Stimulated activated CD4-positive, alpha-beta T cell treated with anti-CD3 and anti-CD28 coated beads, TNF-alpha, amount 100 ng/mL, for 1 hour (primary cell): ENCODE data around the gene SLC4A2.
"Not testable (repeated sequence)": the region's sequence is repeated elsewhere in the genome, so short reads cannot be mapped to it uniquely, and the experiment has no call there.

Source experiments
- DNase-seq, 3 donors: peaks; one replicate each; pipeline ENCODE4 v3.0.0-alpha.2; 2020; ENCODE audit warnings: low read depth in 3 of 3, low spot score in 1 of 3

Gene SLC4A2

DNA sequence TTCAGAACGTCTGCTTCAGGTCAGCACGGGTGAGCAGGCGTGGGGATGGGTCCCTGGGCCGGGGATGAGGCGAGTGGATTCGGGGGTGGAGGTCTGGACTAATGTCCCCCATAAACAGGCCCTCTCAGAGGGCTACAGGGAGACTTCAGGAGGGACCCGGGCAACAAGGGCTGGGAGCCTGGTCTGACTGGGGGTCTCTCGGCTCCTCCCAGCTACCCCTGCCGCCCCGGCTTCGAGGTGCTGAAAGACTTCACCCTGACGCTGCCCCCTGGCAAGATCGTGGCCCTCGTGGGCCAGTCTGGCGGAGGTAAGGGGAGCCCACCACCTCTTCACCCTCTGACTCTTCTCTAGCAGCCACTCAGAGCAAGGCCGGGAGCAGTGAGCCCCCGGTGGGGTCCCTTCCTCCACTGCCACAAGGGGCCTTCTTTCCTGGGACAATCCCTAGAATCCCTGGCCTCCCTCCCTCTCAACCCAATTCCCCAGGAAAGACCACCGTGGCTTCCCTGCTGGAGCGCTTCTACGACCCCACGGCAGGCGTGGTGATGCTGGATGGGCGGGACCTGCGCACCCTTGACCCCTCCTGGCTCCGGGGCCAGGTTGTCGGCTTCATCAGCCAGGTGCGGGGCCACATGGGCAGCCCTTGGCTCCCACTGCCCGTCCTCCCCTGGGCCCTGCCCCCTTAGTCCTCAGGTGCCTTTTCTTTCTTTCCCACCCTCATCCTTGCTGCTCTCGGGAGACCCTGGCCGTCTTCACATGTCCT is 18.6 kb upstream of the SLC4A2 start:
- no peak for DNase-seq

DNA sequence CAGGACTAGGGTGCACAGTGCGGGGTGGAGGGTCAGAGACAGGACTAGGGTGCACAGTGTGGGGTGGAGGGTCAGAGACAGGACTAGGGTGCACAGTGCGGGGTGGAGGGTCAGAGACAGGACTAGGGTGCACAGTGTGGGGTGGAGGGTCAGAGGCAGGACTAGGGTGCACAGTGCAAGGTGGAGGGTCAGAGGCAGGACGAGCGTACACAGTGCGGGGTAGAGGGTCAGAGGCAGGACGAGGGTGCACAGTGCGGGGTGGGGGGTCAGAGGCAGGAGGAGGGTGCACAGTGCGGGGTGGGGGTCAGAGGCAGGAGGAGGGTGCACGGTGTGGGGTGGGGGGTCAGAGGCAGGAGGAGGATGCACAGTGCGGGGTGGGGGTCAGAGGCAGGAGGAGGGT is 15.9 kb upstream of the SLC4A2 start:
- not testable (repeated sequence) for DNase-seq

DNA sequence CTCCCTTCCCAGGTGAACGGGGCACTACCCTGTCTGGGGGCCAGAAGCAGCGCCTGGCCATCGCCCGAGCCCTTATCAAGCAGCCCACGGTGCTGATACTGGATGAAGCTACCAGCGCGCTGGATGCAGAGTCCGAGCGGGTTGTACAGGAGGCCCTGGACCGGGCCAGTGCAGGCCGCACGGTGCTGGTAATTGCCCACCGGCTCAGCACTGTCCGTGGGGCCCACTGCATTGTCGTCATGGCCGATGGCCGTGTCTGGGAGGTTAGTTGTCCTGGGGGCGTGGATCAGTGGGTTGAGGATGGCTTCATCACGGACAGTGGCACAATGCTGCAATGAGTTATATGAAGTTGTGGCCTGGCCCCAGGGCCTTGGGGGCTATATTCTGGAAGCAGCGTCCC is 15.4 kb upstream of the SLC4A2 start:
- DNase-seq, result no peak

DNA sequence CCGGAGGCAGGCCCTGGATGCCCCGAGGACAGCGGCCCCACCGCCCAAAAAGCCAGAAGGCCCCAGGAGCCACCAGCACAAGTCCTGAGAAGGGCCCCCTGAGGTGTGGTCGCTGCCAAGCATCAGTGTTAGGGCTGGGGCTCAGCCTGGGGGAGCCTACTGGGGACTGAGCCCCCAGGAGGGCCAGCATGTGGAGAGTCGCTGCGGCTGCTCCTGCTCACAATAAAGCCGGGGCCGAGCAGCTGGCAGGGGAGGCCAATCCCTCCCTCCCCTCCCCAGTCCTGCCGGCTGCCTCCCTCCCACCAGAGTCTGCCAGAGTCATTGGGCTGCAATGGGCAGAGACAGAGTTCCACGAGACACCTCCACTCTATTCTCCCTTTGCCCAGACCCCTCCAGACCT is 14.1 kb upstream of the SLC4A2 start:
- DNase-seq, result no peak

DNA sequence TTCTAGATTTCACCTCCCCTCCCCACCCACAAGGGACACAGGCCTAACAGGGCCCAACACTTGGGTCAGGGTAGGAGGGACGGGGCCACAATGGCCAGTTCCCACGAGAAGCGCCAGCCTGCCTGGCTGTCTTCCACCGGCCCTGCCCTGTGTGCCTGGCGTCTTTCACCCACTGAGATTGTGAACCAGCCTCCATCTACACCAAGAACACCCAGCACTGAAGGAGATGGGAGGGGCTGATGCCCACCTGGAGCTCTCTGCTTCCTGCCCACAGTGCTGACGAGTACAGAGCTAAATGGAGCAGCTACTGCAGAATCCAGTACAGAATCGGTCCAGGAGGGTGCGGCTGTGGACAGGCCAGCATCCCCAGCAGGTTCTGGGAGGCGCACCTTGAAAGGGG is 13.4 kb upstream of the SLC4A2 start:
- no peak for DNase-seq

DNA sequence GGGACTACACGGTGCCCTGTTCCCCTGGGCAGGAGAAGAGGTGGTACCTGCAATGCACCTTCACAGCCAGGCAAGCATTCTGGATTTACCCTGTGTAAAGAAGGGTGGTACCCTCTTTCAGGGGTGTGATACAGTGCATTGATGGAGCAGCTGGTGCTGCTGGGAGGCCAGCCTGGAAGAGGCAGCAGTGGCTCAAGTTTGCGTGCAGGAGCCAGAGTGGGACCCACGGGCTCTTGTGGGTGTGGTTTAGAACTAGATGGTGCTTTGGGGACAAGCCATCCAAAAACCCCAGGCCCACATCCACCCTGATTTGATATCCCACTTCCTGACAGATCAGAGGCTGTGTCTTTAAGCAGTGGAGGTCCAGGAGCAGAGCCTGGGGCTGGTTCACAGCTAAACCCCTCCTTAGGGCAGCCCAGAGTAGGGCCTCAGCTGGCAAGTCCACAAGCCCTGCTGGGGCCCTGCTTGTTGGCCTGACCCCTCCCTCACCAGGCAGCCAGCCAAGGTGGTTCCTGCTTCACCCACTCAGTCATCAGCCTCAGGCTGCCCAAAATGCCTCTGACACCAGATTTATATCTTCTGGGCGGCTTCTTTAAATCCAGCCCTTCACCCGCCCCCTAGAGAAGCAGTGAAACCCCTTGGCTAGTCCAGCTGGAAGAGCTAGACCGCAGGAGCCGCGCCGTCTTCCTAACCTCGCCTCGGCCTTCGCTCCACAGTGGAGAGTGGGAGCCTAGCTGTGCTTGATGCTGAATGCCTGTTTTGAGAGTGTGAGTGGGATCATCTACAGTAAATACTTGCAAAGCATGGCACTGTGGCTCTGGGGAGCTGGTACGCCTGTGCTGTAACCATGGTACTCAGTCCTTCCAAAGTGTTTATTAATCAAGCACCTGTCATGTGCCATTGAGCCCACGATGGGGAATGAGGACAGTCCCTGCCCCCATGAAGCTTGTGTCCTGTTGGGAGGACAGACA is 12.5 kb upstream of the SLC4A2 start:
- DNase-seq, result no peak

DNA sequence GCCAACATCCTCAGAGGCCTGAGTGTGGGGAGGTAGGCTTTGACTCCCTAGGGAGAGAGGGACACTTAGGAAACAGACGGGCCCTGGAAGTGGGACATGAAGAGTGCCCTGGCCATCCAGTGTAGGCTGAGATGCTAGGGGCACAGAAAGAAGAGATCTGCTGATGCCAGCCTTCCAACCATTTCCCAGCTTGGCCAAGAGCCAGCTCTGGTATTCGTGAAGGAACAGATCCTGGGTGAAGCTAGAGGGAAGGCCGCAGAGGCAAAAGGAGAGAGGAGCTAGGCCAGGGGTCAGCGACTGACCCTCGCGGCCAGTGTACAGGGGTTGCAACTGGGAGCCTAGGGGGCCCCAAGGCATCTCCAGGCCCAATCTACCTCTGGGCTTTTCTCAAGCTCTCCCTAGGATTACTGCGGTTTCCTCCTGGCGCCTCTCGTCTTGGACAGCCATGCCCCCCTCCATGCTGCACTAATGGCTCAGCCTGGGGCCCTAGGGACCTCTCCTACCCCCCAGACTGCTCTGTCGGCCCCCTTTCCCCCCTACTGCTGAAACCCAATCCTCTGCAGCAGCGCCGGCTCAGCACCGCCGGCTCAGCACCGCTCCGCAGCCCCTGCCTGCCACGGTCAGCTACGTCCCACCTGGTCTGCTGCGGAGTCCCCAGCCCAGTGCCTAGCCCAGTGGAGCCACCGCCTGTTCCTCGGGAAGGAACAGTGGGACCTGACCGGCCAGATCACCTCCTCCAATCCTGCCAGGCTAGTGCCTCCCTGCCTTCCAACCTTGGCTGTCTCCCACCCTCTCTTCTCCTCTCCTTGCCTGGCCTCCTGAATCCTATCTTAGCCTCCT is 11.2 kb upstream of the SLC4A2 start, which contains the start of gene ASIC3:
Gene ASIC3, plus strand, starts transcription at position 556 of the 840 bp plus-strand sequence. CDS start 355 bp downstream, outside the sequence.
- DNase-seq, result no peak

DNA sequence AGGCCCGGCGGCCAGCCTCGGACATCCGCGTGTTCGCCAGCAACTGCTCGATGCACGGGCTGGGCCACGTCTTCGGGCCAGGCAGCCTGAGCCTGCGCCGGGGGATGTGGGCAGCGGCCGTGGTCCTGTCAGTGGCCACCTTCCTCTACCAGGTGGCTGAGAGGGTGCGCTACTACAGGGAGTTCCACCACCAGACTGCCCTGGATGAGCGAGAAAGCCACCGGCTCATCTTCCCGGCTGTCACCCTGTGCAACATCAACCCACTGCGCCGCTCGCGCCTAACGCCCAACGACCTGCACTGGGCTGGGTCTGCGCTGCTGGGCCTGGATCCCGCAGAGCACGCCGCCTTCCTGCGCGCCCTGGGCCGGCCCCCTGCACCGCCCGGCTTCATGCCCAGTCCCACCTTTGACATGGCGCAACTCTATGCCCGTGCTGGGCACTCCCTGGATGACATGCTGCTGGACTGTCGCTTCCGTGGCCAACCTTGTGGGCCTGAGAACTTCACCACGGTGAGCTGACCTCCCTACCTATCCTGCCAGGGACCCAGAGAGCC is 10.4 kb upstream of the SLC4A2 start:
- no peak for DNase-seq

DNA sequence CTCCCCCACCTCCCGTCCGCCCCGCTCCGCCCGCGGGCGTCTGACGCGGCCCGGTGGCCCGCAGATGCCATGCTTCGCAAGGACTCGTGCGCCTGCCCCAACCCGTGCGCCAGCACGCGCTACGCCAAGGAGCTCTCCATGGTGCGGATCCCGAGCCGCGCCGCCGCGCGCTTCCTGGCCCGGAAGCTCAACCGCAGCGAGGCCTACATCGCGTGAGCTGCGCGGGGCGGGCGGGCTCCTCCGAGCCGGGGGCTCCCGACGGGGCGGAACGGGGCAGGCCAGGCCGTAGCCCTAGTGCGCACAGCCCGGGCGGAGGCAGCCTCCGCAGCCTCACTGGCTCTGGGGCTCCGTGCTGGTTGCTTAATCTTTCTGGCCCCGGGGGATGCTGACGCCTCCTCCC is 8.3 kb upstream of the SLC4A2 start:
- peak in 1 of 3 donors; percentile 29 for DNase-seq

DNA sequence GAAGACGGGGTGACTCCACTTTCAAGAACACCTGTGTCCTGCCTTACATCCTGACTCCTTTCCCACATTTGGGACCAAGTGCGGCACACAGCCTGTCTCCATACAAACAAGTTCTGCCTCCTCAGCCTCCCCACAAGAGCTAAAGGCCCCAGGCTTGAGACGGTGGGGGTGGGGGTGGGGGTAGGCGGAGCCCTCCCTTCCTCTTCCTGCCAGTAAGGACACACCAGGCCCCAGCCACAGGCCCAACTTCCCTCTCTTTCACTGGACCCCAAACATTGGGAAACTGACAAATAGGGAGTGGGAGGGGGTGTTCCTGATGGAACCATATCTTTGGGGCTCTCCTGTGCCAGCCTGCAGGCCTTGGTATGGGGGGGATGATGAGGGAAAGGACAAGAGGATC is 6.3 kb upstream of the SLC4A2 start:
- no peak for DNase-seq

DNA sequence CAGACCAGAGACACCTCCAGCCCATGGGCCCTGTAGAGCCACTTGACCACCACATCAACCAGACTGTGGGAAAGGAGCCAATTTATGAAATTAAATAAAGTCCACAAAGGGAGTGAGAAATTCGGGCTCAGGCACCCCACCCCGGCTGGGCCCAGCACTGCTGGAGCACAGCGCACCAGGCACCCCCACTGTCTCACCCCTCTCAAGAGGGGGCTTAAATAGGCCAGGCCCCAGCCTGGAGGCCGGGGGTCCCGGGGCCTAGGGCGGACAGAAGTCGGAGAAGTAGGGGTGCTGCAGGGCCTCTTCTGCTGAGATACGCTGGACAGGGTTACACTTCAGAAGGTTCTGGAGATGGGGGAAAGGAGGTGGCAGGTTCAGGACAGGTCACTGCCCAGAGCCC is 5.6 kb upstream of the SLC4A2 start:
- DNase-seq, result no peak

DNA sequence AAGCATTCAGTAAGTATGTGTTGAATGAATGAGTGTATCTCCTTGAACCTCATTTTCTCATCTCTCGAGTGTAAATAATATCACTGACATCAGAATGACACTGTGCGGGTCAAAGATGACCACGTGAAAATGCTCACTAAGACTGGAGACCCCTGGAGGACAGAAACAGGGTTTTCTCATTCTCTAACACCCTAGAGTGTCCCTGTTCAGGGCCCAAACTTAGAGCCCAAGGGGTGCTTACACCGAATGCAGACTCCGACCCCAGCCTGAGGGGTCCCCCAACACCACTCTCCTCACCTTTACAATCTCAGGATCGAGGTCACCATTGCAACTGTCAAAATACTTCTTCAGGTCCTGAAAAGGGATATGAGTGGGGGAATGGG is 3.1 kb upstream of the SLC4A2 start:
- DNase-seq, result no peak

DNA sequence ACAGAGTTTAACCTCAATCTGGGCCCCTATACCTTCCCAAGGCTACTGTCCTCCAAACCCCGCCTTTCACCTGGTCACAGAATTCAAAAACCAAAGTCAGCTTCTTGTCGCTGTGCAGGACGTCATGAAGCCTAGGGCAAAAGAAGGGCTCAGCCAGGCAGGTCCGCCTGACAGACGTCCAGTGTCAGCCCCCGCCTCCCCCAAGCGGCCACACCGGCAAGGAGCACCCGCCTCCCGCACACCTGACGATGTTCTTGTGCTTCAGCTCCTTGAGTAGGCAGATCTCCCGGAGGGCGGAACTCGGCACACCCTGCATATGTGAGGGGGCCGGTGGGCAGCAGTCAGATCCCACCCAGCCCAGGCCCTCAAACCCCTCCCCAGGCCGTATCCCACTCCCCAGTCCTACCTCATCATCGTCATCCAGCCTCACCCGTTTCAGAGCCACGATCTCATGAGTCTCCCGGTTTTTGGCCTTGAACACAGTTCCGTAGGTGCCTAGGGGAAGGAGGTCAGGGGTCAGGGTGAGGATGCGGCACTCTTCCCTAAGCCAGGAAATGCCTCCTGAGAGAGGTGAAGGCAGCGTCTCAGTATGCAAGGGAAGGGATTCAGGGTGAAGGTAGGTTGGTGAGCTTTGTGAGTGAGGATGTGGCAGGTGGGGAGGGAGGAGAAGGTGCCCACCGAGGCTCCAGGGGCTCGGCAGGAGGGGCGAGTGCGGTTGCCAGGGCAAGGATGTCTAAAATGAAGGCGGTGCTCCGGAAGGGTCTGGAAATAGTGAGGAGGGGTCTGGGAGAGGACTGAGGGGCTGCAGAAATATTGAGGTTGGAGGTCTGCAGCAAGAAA is 2.5 kb upstream of the SLC4A2 start:
- no peak for DNase-seq

DNA sequence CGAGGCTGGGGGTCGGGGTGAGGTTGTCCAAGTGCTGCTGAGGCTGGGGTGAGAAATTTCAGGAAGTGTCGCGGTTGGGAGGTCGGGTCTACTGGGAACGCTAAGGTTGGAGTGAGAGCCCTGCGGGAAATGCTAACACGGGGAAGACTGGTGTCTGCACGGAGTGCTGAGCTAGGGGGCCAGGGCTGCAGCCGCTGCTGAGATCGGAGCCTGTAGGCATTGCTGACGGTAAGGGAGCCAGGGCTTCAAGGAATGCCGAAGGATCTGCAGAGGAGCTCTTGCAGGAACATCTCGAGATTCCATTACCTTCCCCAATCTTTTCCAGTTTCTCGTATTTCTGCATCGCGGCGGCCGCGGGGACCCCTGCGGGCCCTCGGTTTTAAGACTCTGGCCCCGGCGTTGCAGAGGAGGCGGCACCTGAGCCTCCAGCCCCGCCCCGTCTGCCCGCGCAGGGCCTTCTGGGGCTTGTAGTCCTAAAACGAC is 1.8 kb upstream of the SLC4A2 start, which contains the start of gene CDK5:
Gene CDK5, minus strand, starts transcription at position 392 of the 483 bp plus-strand sequence. Its CDS starts 49 bp downstream, at position 343.
- DNase-seq, result no peak

DNA sequence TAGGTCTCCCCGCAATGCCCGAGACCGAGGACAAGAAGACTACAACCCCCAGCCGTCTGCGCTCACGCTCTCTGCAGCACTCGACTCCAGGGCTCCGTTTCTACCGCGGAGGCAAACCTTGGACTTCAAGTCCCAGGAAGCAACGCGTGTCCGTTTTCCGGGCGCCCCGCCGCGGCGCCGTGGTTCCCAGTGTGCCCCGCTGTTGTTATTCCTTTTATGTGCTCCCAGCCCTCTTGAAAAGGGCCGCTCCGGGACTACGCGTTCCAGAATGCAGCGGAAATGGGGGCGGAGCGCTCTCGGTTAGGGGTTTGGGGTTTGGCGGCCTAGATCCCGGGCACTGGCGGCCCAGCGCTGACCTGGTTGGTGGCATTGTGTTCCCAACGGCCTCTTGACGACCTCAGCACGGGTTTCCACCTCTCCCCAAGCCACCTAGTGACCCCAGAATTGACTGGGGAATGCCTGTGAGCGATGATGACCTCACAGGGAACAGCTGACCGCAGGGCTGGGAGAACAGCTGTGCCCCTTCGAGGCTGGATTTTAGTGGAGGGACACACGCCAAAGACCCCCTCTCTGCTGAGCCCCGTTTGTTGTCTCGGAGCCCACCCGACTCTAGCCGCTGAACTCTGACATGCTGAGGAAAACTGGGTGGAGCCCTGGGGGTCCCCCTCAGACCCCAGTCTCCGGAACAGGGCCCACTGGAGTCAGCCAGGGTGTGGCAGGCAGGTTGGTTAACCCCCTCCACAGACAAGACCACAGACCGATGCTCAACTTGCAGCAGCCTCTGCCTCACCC is 1.2 kb upstream of the SLC4A2 start:
- peak; percentile 88 to 94 (median 93) for DNase-seq

DNA sequence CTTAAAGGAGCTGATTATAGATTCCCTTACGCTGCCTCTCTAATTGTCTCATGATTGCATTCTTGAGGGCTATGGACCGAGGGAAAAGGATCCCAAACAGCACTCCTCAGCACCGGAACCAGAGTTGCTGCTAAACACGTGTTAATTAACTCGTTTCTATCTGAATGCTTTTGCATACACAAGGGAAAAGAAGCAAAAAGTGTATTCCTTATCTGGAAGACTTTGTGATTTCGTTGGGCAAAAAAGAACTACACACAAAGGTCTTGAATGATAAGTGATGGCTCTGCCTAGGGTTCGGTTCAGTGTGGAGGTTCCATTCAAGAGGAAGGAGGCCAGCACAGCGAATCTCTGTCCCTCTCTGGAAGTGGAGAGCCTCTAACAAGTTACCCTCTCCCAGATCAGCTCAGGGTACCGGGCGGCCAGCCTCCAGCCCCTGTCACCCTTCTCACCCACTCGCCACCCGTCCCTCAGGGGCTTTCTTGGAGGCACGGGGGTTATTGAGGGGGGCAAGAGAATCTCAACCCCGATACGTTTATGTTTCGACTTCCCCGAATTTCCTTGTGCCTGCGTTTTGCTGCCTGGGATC is 515 bp upstream of the SLC4A2 start:
- DNase-seq, result no peak

DNA sequence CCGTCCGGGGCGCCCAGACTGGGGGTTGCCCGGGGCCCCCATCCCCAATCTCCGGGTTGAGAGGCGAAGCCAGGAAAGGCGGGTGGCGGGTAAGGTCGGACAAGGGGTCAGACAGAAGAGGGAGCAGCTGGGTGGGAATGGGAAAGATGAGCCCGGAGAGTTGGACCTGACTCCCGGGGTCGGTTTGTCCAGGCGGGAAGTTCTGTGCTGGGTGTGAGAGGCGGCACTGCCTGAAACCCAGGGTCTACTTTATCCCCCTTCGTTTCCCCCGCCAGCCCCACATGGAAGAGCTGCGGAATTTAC is 675 bp downstream of the SLC4A2 start:
- no peak for DNase-seq

DNA sequence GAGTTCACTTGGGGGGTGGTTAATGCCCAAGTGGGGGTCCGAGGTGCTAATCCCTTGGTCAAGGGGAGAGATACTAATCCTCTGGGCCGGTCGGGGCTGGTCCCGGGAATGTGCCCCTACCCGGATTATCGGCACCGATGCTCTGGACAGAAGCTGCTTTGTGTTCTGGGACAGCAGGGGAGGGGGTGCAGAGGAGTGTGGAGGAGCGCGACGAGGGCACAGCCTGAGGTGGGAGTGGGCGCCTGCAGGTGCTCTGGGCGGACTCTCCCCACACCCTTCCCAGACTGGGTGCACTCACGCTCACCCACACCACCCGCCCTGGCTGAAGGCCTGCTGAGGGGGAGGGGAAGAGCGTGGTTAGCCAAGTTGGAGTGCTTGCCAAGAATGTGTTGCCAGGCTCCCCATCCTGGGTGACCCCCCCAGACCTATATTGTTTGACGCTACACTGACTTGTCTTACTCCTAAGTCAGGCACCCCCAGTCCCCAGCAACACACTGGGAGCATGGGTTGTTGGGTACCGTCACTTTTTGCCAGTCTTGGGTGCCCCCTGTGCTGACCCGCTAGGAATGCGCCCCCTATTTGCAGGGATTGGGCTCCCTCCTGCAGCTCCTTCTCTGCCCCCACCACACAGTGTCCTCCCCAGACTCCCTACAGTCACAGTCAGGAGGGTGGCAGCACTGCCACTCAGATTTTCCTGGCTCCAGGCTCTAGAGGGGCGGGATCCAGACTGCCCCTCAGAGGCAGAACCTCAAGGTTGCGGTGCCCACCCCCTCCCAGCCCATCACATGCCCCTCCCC is 1.2 kb downstream of the SLC4A2 start:
- DNase-seq, result no peak
